GM12878 (cell line): ENCODE results near the gene APLP1.

Experiments
- CTCF ChIP-seq, 3 experiments: IDR thresholded peaks in 2 of 3; conservative IDR thresholded peaks in 1 of 3; 2 replicates each; pipeline ENCODE4 v1.5.1; 2011; ENCODE audit warnings: low read depth in 3 of 3, low read length in 3 of 3, mild to moderate bottlenecking in 3 of 3, control low read depth in 2 of 3, moderate library complexity in 2 of 3, inconsistent platforms in 1 of 3, mixed read lengths in 1 of 3; ENCODE audit not compliant: control insufficient read depth in 2 of 3, insufficient read depth in 1 of 3; ENCODE audit errors: extremely low read depth in 1 of 3
- EP300 ChIP-seq, 2 experiments: fragments of 150-350 bp in 1 of 2; IDR thresholded peaks; 2 replicates each; pipeline ENCODE4 v1.6.1; 2011 to 2012; ENCODE audit warnings: low read depth in 2 of 2, low read length in 2 of 2, borderline replicate concordance in 1 of 2, improper control_type of control experiment in 1 of 2, inconsistent platforms in 1 of 2; ENCODE audit not compliant: control insufficient read depth in 1 of 2
- POLR2A ChIP-seq: IDR thresholded peaks from 2 replicates; pipeline ENCODE4 v1.6.1; 2011; ENCODE audit warnings: low read depth, mild to moderate bottlenecking, low read length
- RAD21 ChIP-seq: IDR thresholded peaks from 2 replicates; pipeline ENCODE4 v1.6.1; 2011; ENCODE audit warnings: mild to moderate bottlenecking, low read depth, low read length, moderate library complexity; ENCODE audit not compliant: insufficient read depth
- RFX5 ChIP-seq: IDR thresholded peaks from 2 replicates; pipeline ENCODE4 v1.6.1; 2011; ENCODE audit warnings: low read depth, low read length, improper control_type of control experiment
- RUNX3 ChIP-seq: IDR thresholded peaks from 2 replicates; pipeline ENCODE4 v1.6.1; 2012; ENCODE audit warnings: low read length, inconsistent platforms
- SMC3 ChIP-seq: IDR thresholded peaks from 2 replicates; pipeline ENCODE4 v1.6.1; 2011; ENCODE audit warnings: low read length, improper control_type of control experiment, borderline replicate concordance
- SUZ12 ChIP-seq: fragments of 200-600 bp; sonication (generic); IDR thresholded peaks from one replicate; pipeline ENCODE4 v1.6.1; 2018; ENCODE audit warnings: antibody characterized with exemption, mild to moderate bottlenecking; ENCODE audit not compliant: unreplicated experiment
- USF2 ChIP-seq: IDR thresholded peaks from 2 replicates; pipeline ENCODE4 v1.6.1; 2011; ENCODE audit warnings: low read depth, low read length, improper control_type of control experiment, borderline replicate concordance
- ZSCAN29 ChIP-seq: fragments of 450-650 bp; IDR thresholded peaks from 2 replicates; pipeline ENCODE4 v1.6.1; 2017; ENCODE audit warnings: mild to moderate bottlenecking, moderate library complexity
- ZZZ3 ChIP-seq: IDR thresholded peaks from 2 replicates; pipeline ENCODE4 v1.6.1; 2011; ENCODE audit warnings: low read depth; ENCODE audit not compliant: control insufficient read depth, insufficient read length

- no peak for TF ChIP-seq CTCF (IDR thresholded peaks at IDR 0.05 in 2 of 3, conservative IDR thresholded peaks at IDR 0.05 in 1 of 3; ENCODE audit: control insufficient read depth in 2 of 3, extremely low read depth in 1 of 3, insufficient read depth in 1 of 3, low read depth in 3 of 3, low read length in 3 of 3)
- TF ChIP-seq USF2: no peak
- no peak for TF ChIP-seq ZZZ3
- no peak for TF ChIP-seq RUNX3
- TF ChIP-seq POLR2A: no peak
- no peak for TF ChIP-seq RAD21
- TF ChIP-seq EP300 (IDR thresholded peaks at IDR 0.05; ENCODE audit: borderline replicate concordance in 1 of 2, control insufficient read depth in 1 of 2, low read depth in 2 of 2, low read length in 2 of 2): no peak
- no peak for TF ChIP-seq RFX5
- no peak for TF ChIP-seq SUZ12
- TF ChIP-seq SMC3: no peak
- TF ChIP-seq ZSCAN29: no peak
These were observed 20.0 kb downstream of the APLP1 start for GRCh38 chr19:35888398-35888797.
